Uterus (tissue), 4 donors: ENCODE data around the gene CRYL1. TPM values are rescaled to one million over a fixed set of nuclear protein-coding genes. Genes with fewer than 3 reads are reported as not detected.

Experiments
- DNase-seq, 2 donors: peaks; one replicate each; pipeline ENCODE4 v3.0.0-alpha.2; 2019 to 2020
- H3K27ac ChIP-seq, 2 donors: fragments of 200-600 bp; sonication (generic); 1 replicate in 1 of 2; 2 replicates in 1 of 2; pipeline ENCODE4 v1.5.1; 2016 to 2018
- H3K27me3 ChIP-seq, 2 donors: fragments of 200-600 bp; sonication (generic); one replicate each; pipeline ENCODE4 v1.5.1; 2018 to 2019; ENCODE audit warnings: control low read depth in 1 of 2
- H3K36me3 ChIP-seq, 2 donors: fragments of 200-600 bp; sonication (generic); one replicate each; pipeline ENCODE4 v1.5.1; 2019; ENCODE audit warnings: control low read depth in 1 of 2
- H3K4me1 ChIP-seq, 2 donors: fragments of 200-600 bp; sonication (generic); one replicate each; pipeline ENCODE4 v1.5.1; 2018 to 2019; ENCODE audit warnings: control low read depth in 1 of 2
- H3K4me3 ChIP-seq, 2 donors: fragments of 200-600 bp; sonication (generic); 1 replicate in 1 of 2; 2 replicates in 1 of 2; pipeline ENCODE4 v1.5.1; 2018 to 2019; ENCODE audit warnings: mild to moderate bottlenecking in 1 of 2
- H3K9me3 ChIP-seq, 2 donors: fragments of 200-600 bp; sonication (generic); one replicate each; pipeline ENCODE4 v1.5.1; 2019; ENCODE audit warnings: control low read depth in 1 of 2
- POLR2A ChIP-seq, 2 donors: fragments of 450-650 bp; IDR thresholded peaks; one replicate each; pipeline ENCODE4 v1.6.1; 2016; ENCODE audit warnings: antibody characterized with exemption in 2 of 2, mild to moderate bottlenecking in 1 of 2, moderate library complexity in 1 of 2
- intact Hi-C: fragments of 100-400 bp; cut with DNase I; formaldehyde crosslinking; loops from one replicate; pipeline ENCODE4 v1.15.1; 2023; ENCODE audit warnings: low total_unique reads
- total RNA-seq, 4 donors: library from RNA; depleted of rRNA in 3 of 4; stranded (reverse); fragments of >200 nt in 3 of 4; gene quantifications; one replicate each; pipeline versions ENCODE4 v1.1.0 to v1.2.4, GENCODE V29; 2014 to 2023
- TF ChIP-seq, protein P1 (sequence below), 4 experiments: fragments of 200-600 bp in 2 of 4; fragments of 450-650 bp in 2 of 4; sonication (generic) in 2 of 4; IDR thresholded peaks; one replicate each; pipeline ENCODE4 v1.5.1; 2016 to 2019; ENCODE audit warnings: antibody characterized with exemption in 4 of 4, mild to moderate bottlenecking in 2 of 4, moderate library complexity in 1 of 4
- donor health status: DM: yes; HTN: yes; CAD: no.

The CRYL1 gene
- total RNA-seq, 4 donors from 2014 or later: 35.6 to 90.4 (median 50.7) TPM

DNA sequence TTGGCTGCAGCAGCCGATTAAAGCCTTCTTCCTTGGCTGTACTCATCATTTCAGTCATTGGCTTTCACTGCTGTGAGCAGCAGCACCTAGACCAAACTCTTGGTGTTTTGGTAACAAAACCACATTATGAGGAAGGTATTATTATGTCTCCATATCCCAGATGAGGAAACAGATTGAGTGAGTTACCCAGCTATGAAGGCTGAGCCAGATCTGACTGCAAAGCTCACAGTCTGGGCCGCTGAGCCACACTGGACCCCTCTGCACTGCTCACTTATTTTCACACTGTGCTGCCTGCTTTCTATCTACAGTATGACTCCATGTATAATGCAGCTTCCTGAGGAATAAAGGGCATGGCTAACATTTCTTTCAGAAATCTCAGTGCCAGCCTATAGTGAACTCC, 24.5 kb downstream of the CRYL1 start:
- H3K27ac ChIP-seq: no peak overlapping the region
- intact Hi-C loops: no loop called here
- no peaks in the 10 kb centered on the region for H3K27me3 ChIP-seq
- H3K36me3 ChIP-seq: no peaks in the 10 kb centered on the region
- no peak overlapping the region for H3K4me3 ChIP-seq
- no peaks in the 10 kb centered on the region for H3K9me3 ChIP-seq
- TF ChIP-seq, protein P1, sequence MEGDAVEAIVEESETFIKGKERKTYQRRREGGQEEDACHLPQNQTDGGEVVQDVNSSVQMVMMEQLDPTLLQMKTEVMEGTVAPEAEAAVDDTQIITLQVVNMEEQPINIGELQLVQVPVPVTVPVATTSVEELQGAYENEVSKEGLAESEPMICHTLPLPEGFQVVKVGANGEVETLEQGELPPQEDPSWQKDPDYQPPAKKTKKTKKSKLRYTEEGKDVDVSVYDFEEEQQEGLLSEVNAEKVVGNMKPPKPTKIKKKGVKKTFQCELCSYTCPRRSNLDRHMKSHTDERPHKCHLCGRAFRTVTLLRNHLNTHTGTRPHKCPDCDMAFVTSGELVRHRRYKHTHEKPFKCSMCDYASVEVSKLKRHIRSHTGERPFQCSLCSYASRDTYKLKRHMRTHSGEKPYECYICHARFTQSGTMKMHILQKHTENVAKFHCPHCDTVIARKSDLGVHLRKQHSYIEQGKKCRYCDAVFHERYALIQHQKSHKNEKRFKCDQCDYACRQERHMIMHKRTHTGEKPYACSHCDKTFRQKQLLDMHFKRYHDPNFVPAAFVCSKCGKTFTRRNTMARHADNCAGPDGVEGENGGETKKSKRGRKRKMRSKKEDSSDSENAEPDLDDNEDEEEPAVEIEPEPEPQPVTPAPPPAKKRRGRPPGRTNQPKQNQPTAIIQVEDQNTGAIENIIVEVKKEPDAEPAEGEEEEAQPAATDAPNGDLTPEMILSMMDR (IDR thresholded peaks at IDR 0.05): no peak
- TF ChIP-seq POLR2A (IDR thresholded peaks at IDR 0.05): no peak
- H3K4me1 ChIP-seq: no peaks in the 10 kb centered on the region
- no peak for DNase-seq

DNA sequence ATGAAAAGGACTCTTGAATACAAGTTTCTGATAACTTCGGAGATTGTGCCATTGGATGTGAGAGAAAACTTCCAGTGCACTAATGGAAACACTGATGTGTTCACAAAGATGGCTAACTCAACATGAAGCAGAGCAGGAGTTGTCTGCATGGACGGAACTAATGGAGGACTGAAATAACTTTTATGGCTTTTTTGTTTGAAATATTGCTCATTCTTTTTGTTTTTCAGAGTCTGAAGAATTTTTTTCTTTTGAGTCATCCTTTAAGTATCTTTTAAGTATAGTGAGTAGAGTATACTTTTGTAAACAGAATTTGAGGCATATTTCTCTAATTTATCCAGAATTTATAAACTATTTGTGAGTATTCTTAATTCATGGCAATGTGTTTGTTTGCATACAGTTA, 25.7 kb downstream of the CRYL1 start:
- no peak for DNase-seq
- no peak for TF ChIP-seq POLR2A (IDR thresholded peaks at IDR 0.05)
- TF ChIP-seq, protein P1 (IDR thresholded peaks at IDR 0.05): no peak

GRCh38 chr13:20498659-20499058, 27.0 kb downstream of the CRYL1 start:
- H3K4me3 ChIP-seq: no peak overlapping the region
- no peak for DNase-seq
- no peaks in the 10 kb centered on the region for H3K9me3 ChIP-seq
- no peak overlapping the region for H3K27ac ChIP-seq
- TF ChIP-seq POLR2A (IDR thresholded peaks at IDR 0.05): no peak
- TF ChIP-seq, protein P1 (IDR thresholded peaks at IDR 0.05): no peak
- H3K4me1 ChIP-seq: no peaks in the 10 kb centered on the region
- no peaks in the 10 kb centered on the region for H3K27me3 ChIP-seq
- H3K36me3 ChIP-seq: no peaks in the 10 kb centered on the region
- intact Hi-C loops: loop anchor here (10.0 kb wide), 1 partner anchor 326 kb away; no protein-coding TSS in a partner anchor

More for the DNA sequence above, 25.7 kb downstream of the CRYL1 start:
- H3K4me1 ChIP-seq: no peaks in the 10 kb centered on the region
- no peaks in the 10 kb centered on the region for H3K27me3 ChIP-seq
- no peaks in the 10 kb centered on the region for H3K9me3 ChIP-seq
- no peaks in the 10 kb centered on the region for H3K36me3 ChIP-seq
- no peak overlapping the region for H3K27ac ChIP-seq
- no peak overlapping the region for H3K4me3 ChIP-seq
- intact Hi-C loops: loop anchor here (10.0 kb wide), 1 partner anchor 325 kb away; no protein-coding TSS in a partner anchor

- no peak for TF ChIP-seq POLR2A (IDR thresholded peaks at IDR 0.05)
- TF ChIP-seq, protein P1 (IDR thresholded peaks at IDR 0.05): no peak
- no peak overlapping the region for H3K4me3 ChIP-seq
- H3K36me3 ChIP-seq: no peaks in the 10 kb centered on the region
- DNase-seq: no peak
- H3K4me1 ChIP-seq: no peaks in the 10 kb centered on the region
- H3K27me3 ChIP-seq: no peaks in the 10 kb centered on the region
- H3K27ac ChIP-seq: no peak overlapping the region
- intact Hi-C loops: loop anchor here (10.0 kb wide), 1 partner anchor 327 kb away; no protein-coding TSS in a partner anchor
- H3K9me3 ChIP-seq: no peaks in the 10 kb centered on the region
Observed at GRCh38 chr13:20498129-20498528, 27.5 kb downstream of the CRYL1 start.

DNA sequence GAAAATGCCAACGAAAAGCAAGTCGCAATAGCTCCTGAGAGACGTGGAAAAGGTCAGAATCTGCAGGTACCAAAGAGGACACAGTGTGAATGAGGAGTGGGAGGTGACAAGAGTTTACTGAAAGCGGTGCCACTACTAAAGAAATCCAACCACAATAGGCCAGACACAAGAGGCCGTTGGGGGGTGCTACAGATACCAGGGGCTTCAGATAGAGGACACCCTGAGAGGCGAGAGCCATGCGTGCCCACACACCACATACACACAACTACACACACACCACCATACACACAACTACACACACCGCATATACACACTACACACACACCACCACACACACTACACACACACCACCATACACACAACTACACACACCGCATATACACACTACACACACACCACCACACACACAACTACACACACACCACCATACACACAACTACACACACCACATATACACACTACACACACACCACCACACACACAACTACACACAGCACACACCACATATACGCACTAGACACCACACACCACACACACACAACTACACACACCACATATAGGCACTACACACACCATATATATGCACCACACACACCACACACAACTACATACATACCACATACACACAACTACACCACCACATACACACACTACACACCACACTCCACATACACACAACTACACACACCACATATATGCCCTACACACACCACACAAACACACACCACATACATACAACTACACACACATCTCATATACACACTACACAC, 28.5 kb downstream of the CRYL1 start:
- no peak for DNase-seq
- TF ChIP-seq POLR2A (IDR thresholded peaks at IDR 0.05): no peak
- TF ChIP-seq, protein P1 (IDR thresholded peaks at IDR 0.05): no peak
- Histone ChIP-seq H3K4me3 (no peak overlapping the region), H3K27ac (no peak overlapping the region), H3K4me1 (no peaks in the 10 kb centered on the region), H3K36me3 (no peaks in the 10 kb centered on the region), H3K9me3 (no peaks in the 10 kb centered on the region), H3K27me3 (no peaks in the 10 kb centered on the region)
- intact Hi-C loops: loop anchor here (10.0 kb wide), 1 partner anchor 328 kb away; no protein-coding TSS in a partner anchor
